H1 (cell line): ENCODE results near the gene BABAM2. TPM values are rescaled to one million over a fixed set of nuclear protein-coding genes. Genes with fewer than 3 reads are reported as not detected.

ENCODE experiments used
- EZH2 ChIP-seq: fragments of 200-600 bp; sonication (generic); IDR thresholded peaks from 2 replicates; pipeline ENCODE4 v1.7.1; 2012; ENCODE audit warnings: low read depth, mild to moderate bottlenecking, moderate library complexity, low read length, inconsistent platforms; ENCODE audit not compliant: severe bottlenecking
- JUN ChIP-seq: IDR thresholded peaks from 2 replicates; pipeline ENCODE4 v1.6.1; 2011; ENCODE audit warnings: low read depth, mild to moderate bottlenecking, improper control_type of control experiment, low read length
- TAF1 ChIP-seq: IDR thresholded peaks from 2 replicates; pipeline ENCODE4 v1.6.1; 2011; ENCODE audit warnings: mild to moderate bottlenecking, low read depth, low read length
- polyA plus RNA-seq, 7 experiments: library from polyadenylated mRNA; depleted of rRNA in 3 of 7; stranded (reverse) in 5 of 7; unstranded in 2 of 7; fragments of >200 nt in 5 of 7; fragments of 200-250 nt in 2 of 7; gene quantifications; 1 replicate in 5 of 7; 2 replicates in 1 of 7; 4 replicates in 1 of 7; pipeline versions ENCODE4 v1.2.1 to v1.2.3, GENCODE V29; 2011 to 2013; ENCODE audit warnings: missing spikeins in 2 of 7, mixed read lengths in 2 of 7
- total RNA-seq: library from RNA; stranded (reverse); fragmentation: NEBNext Ultra II Directional; extraction: Animal tissue kit (Norgen Biotek cat#: 25700); gene quantifications from 2 replicates; pipeline ENCODE4 v1.2.1, GENCODE V29; 2021

The BABAM2 gene
- total and polyA plus RNA-seq, 2 of the 8 experiments (the other 6 are each of a cell fraction or from before 2014, with no cell fraction given) = 15.8 to 20.9 TPM

DNA sequence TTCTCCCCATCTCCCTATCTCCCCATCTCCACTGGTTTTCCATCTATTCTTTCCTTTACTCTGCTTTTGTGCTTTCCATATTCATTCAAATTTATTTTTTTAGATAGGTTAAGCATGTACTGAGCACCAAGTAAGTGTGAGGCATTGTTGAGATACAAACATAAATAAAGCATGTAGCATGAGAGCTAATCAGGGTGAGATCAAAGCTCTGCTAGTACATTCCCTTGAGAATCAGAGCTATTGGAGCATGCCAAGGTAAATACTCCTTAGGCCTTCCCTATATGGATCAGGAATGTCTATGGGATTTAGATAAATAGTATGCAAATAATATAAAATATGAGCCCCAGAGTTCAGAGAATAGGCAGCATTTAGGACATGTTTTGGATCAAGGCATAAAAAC lies 25.3 kb downstream of the BABAM2 start (continued):
- TF ChIP-seq JUN = no peak
- TF ChIP-seq TAF1 = no peak
- no peak for TF ChIP-seq EZH2
